Frontal cortex (tissue), 4 donors: ENCODE results near the gene CIAO2B. TPM values are rescaled to one million over a fixed set of nuclear protein-coding genes. Genes with fewer than 3 reads are reported as not detected.
"Not testable (repeated sequence)": the region's sequence is repeated elsewhere in the genome, so short reads cannot be mapped to it uniquely, and the experiment has no call there.

Experiments
- DNase-seq, 2 donors: peaks; one replicate each; pipeline ENCODE4 v3.0.0; 2012; ENCODE audit warnings: low spot score in 2 of 2
- FAIRE-seq: peaks from 2 replicates; lab custom pipeline; 2012; peaks lifted over from hg19 to GRCh38; lab: Jason Lieb, UNC
- total RNA-seq: library from RNA; depleted of rRNA; stranded (reverse); fragments of >200 nt; gene quantifications from one replicate; pipeline ENCODE4 v1.2.3, GENCODE V29; 2014
- donor health status: control.
- donor health status: control.
- donor health status: control.

The CIAO2B gene
- total RNA-seq, 1 donor from 2014 or later = 105 TPM

GRCh38 chr16:66908762-66909559 is 25.2 kb downstream of the CIAO2B start:
- FAIRE-seq = no peak
- DNase-seq = no peak

- no peak for DNase-seq
- FAIRE-seq = no peak
Observed at GRCh38 chr16:66908116-66908515, 26.1 kb downstream of the CIAO2B start.

- no peak for FAIRE-seq
Observed at GRCh38 chr16:66906916-66907836, 27.0 kb downstream of the CIAO2B start.

GRCh38 chr16:66905633-66906539 is 28.3 kb downstream of the CIAO2B start:
- no peak for FAIRE-seq
- no peak for DNase-seq

More at GRCh38 chr16:66906916-66907836, 27.0 kb downstream of the CIAO2B start:
- DNase-seq = no peak

GRCh38 chr16:66904846-66905632 is 29.2 kb downstream of the CIAO2B start:
- FAIRE-seq = no peak

GRCh38 chr16:66904428-66904845 is 29.8 kb downstream of the CIAO2B start:
- DNase-seq (no peak), FAIRE-seq (no peak)

More at GRCh38 chr16:66904846-66905632, 29.2 kb downstream of the CIAO2B start:
- no peak for DNase-seq

GRCh38 chr16:66903544-66904427 is 30.4 kb downstream of the CIAO2B start:
- DNase-seq (no peak), FAIRE-seq (no peak)

GRCh38 chr16:66902648-66903543 is 31.3 kb downstream of the CIAO2B start:
- FAIRE-seq = no peak
- DNase-seq = no peak

- no peak for DNase-seq
Observed at GRCh38 chr16:66901626-66902025, 32.6 kb downstream of the CIAO2B start.

GRCh38 chr16:66900721-66901441 is 33.3 kb downstream of the CIAO2B start:
- FAIRE-seq (no peak), DNase-seq (no peak)

More at GRCh38 chr16:66901626-66902025, 32.6 kb downstream of the CIAO2B start:
- no peak for FAIRE-seq

- FAIRE-seq (no peak), DNase-seq (no peak)
Observed at GRCh38 chr16:66899945-66900710, 34.1 kb downstream of the CIAO2B start.

GRCh38 chr16:66899310-66899944 is 34.8 kb downstream of the CIAO2B start:
- no peak for DNase-seq
- no peak for FAIRE-seq

GRCh38 chr16:66898933-66899309 is 35.3 kb downstream of the CIAO2B start:
- FAIRE-seq (no peak), DNase-seq (no peak)

- FAIRE-seq (no peak), DNase-seq (no peak)
Observed at GRCh38 chr16:66898207-66898606, 36.0 kb downstream of the CIAO2B start.

- DNase-seq, FAIRE-seq: not testable (repeated sequence)
Observed at GRCh38 chr16:66896682-66897081, 37.5 kb downstream of the CIAO2B start.
